IMR-90 (cell line): Measurements from ENCODE around the gene AVPR1A. TPM values are rescaled to one million over a fixed set of nuclear protein-coding genes. Genes with fewer than 3 reads are reported as not detected.

Source experiments
- ATAC-seq: fragments of 200-7000 bp; cut with Tn5 transposase; 2 replicates; pipeline ENCODE4 v1.9.1; 2020; ENCODE audit warnings: low read depth, mild to moderate bottlenecking, moderate library complexity
- BruUV-seq: library from RNA; stranded (reverse); fragments of 400-500 nt; replicated peaks from 2 replicates; lab custom pipeline; 2021; lab: Mats Ljungman, UMichigan
- CTCF ChIA-PET: fragments of 300-600 bp; formaldehyde crosslinking; extraction: SDS; loops from one replicate; lab custom pipeline; 2021; ENCODE audit warnings: antibody characterized with exemption; lab: Yijun Ruan, JAX
- POLR2A ChIA-PET: fragments of 300-600 bp; sonication (Branson Sonifier 250); formaldehyde crosslinking; loops from one replicate; lab custom pipeline; 2022; ENCODE audit warnings: antibody characterized with exemption; ENCODE audit not compliant: unreplicated experiment; lab: Charles Lee
- DNase-seq: peaks from one replicate; pipeline ENCODE4 v3.0.0; 2013
- H2AFZ ChIP-seq: replicated peaks from 2 replicates; pipeline ENCODE3; 2013; ENCODE audit warnings: low read length, mild to moderate bottlenecking; ENCODE audit not compliant: poor library complexity
- H2AK5ac ChIP-seq: 2 replicates; pipeline ENCODE4 v1.6.1; 2013; ENCODE audit warnings: low read depth, low read length, inconsistent platforms
- H2AK9ac ChIP-seq: replicated peaks from 2 replicates; pipeline ENCODE3; 2013; ENCODE audit warnings: mild to moderate bottlenecking, low read depth, low read length, moderate library complexity; ENCODE audit not compliant: poor library complexity
- H2BK120ac ChIP-seq: 2 replicates; pipeline ENCODE4 v1.6.1; 2013; ENCODE audit warnings: low read depth, low read length, inconsistent platforms
- H2BK15ac ChIP-seq: 3 replicates; pipeline ENCODE4 v1.6.1; 2013; ENCODE audit warnings: low read depth, low read length, inconsistent platforms
- H2BK20ac ChIP-seq: 2 replicates; pipeline ENCODE4 v1.6.1; 2013; ENCODE audit warnings: low read depth, mild to moderate bottlenecking, inconsistent platforms, low read length, moderate library complexity
- H2BK5ac ChIP-seq: 2 replicates; pipeline ENCODE4 v1.6.1; 2013; ENCODE audit warnings: mild to moderate bottlenecking, low read depth, low read length, inconsistent platforms; ENCODE audit not compliant: poor library complexity, severe bottlenecking
- H3K14ac ChIP-seq: replicated peaks from 2 replicates; pipeline ENCODE4 v1.6.1; 2013; ENCODE audit warnings: low read depth, low read length, inconsistent platforms
- H3K18ac ChIP-seq: 2 replicates; pipeline ENCODE4 v1.6.1; 2013; ENCODE audit warnings: low read depth, low read length, control low read depth
- H3K23ac ChIP-seq: 2 replicates; pipeline ENCODE4 v1.6.1; 2013; ENCODE audit warnings: low read depth, low read length, inconsistent platforms
- H3K27ac ChIP-seq: 2 replicates; pipeline ENCODE4 v1.5.1; 2013; ENCODE audit warnings: mild to moderate bottlenecking, control low read depth, low read length; ENCODE audit not compliant: insufficient read depth
- H3K27me3 ChIP-seq: 2 replicates; pipeline ENCODE4 v1.6.1; 2013; ENCODE audit warnings: low read length; ENCODE audit not compliant: control insufficient read depth, insufficient read depth
- H3K36me3 ChIP-seq: 2 replicates; pipeline ENCODE4 v1.6.1; 2013; ENCODE audit warnings: low read length, mixed read lengths; ENCODE audit not compliant: control insufficient read depth, insufficient read depth
- H3K4ac ChIP-seq: 2 replicates; pipeline ENCODE4 v1.6.1; 2013; ENCODE audit warnings: low read depth, low read length, inconsistent platforms
- H3K4me1 ChIP-seq: 2 replicates; pipeline ENCODE4 v1.6.1; 2013; ENCODE audit warnings: low read length, mixed read lengths; ENCODE audit not compliant: control insufficient read depth, insufficient read depth
- H3K4me2 ChIP-seq: 2 replicates; pipeline ENCODE4 v1.6.1; 2013; ENCODE audit warnings: low read depth, mild to moderate bottlenecking, control low read depth, low read length, moderate library complexity
- H3K4me3 ChIP-seq: 2 replicates; pipeline ENCODE4 v1.5.1; 2013; ENCODE audit warnings: low read depth, mild to moderate bottlenecking, control low read depth, low read length, moderate library complexity; ENCODE audit not compliant: insufficient read depth
- H3K56ac ChIP-seq: 2 replicates; pipeline ENCODE4 v1.6.1; 2013; ENCODE audit warnings: low read length, inconsistent platforms; ENCODE audit not compliant: insufficient read depth; ENCODE audit errors: extremely low read depth
- H3K79me1 ChIP-seq, 2 experiments: 2 replicates each; pipeline ENCODE4 v1.6.1; 2013; ENCODE audit warnings: low read length in 2 of 2, inconsistent platforms in 1 of 2, low read depth in 1 of 2
- H3K9ac ChIP-seq: 2 replicates; pipeline ENCODE4 v1.6.1; 2013; ENCODE audit warnings: low read depth, low read length, control low read depth
- H3K9me1 ChIP-seq: 2 replicates; pipeline ENCODE4 v1.6.1; 2013; ENCODE audit warnings: low read length, inconsistent platforms; ENCODE audit not compliant: insufficient read depth
- H3K9me3 ChIP-seq: 2 replicates; pipeline ENCODE4 v1.6.1; 2013; ENCODE audit warnings: low read length; ENCODE audit not compliant: control insufficient read depth, insufficient read depth
- H4K20me1 ChIP-seq: 2 replicates; pipeline ENCODE4 v1.6.1; 2013; ENCODE audit warnings: low read length, inconsistent platforms; ENCODE audit not compliant: insufficient read depth
- H4K5ac ChIP-seq: 2 replicates; pipeline ENCODE4 v1.6.1; 2013; ENCODE audit warnings: mild to moderate bottlenecking, low read depth, low read length, control low read depth
- H4K8ac ChIP-seq, 2 experiments: 2 replicates each; pipeline ENCODE4 v1.6.1; 2013; ENCODE audit warnings: low read depth in 2 of 2, low read length in 2 of 2, control low read depth in 1 of 2, inconsistent platforms in 1 of 2
- H4K91ac ChIP-seq: 2 replicates; pipeline ENCODE4 v1.6.1; 2013; ENCODE audit warnings: low read depth, low read length, inconsistent platforms; ENCODE audit not compliant: insufficient read depth
- MAZ ChIP-seq: IDR thresholded peaks from 2 replicates; pipeline ENCODE4 v1.6.1; 2012; ENCODE audit warnings: low read depth, mild to moderate bottlenecking, low read length, improper control_type of control experiment, moderate library complexity, borderline replicate concordance
- WGBS, 2 experiments: methylation state at CpG; one replicate each; pipeline versions ENCODE4 v1.1.5 to v1.1.7; 2013; ENCODE audit warnings: missing lambda C conversion rate in 2 of 2; ENCODE audit not compliant: insufficient read length in 1 of 2; ENCODE audit errors: extremely low coverage in 2 of 2; 5-methylcytosine and 5-hydroxymethylcytosine counted together
- dilution Hi-C: fragments of 300-500 bp; cut with HindIII; formaldehyde crosslinking; loops from one replicate; pipeline ENCODE4 v1.14.3; 2018; ENCODE audit warnings: low sequenced_read_pairs; ENCODE audit not compliant: unreplicated experiment
- in situ Hi-C: fragments of 300-500 bp; cut with MboI; formaldehyde crosslinking; loops from 3 replicates; pipeline ENCODE4 v1.14.3; 2019; ENCODE audit warnings: low sequenced_read_pairs, inconsistent platforms, mixed read lengths
- intact Hi-C: fragments of 100-400 bp; cut with micrococcal nuclease; formaldehyde crosslinking; loops from 2 replicates; pipeline ENCODE4 v1.10.0; 2022
- polyA plus RNA-seq, 3 experiments: library from polyadenylated mRNA; depleted of rRNA; stranded (reverse); fragments of >200 nt; gene quantifications; 2 replicates each; pipeline ENCODE4 v1.2.3, GENCODE V29; 2012; ENCODE audit warnings: low replicate concordance in 1 of 3
- total RNA-seq: library from RNA; depleted of rRNA; stranded (reverse); fragments of >200 nt; gene quantifications from 2 replicates; pipeline ENCODE4 v1.2.3, GENCODE V29; 2012
- TF ChIP-seq, protein P1 (sequence below): fragments of 150-350 bp; IDR thresholded peaks from 2 replicates; pipeline ENCODE4 v1.6.1; 2016; ENCODE audit warnings: low read depth, mild to moderate bottlenecking, low read length, moderate library complexity, borderline replicate concordance

The AVPR1A gene
- total and polyA plus RNA-seq, 2 of the 4 experiments (the other 2 are of a cell fraction), result not detected

DNA sequence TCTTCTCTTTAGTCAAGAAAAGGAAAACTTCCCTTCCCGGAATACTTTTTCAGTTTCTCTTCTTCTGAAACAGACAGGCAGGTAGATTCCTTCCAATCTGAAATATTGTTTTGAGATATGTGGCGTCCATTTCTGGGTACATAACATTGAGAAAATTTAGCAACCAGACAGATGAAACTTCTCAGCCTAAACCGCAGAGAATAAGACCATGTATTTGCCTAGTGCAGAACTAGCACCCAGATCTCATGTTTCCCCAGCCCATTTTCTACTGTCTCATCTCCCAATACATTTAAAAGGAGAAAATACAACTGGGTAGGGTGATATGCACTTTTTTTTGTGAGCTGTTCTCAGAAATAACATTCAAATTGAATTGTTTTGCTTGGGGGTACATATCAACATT, 6.4 kb downstream of the AVPR1A start:
- POLR2A ChIA-PET, result no interaction called here
- H3K4me1 ChIP-seq, result no peaks in the 10 kb centered on the region
- in situ Hi-C loops (no loop called here), intact Hi-C loops (no loop called here), dilution Hi-C loops (no loop called here)
- H4K5ac ChIP-seq, result no peak overlapping the region
- no peak overlapping the region for H3K23ac ChIP-seq
- H3K36me3 ChIP-seq, result no peaks in the 10 kb centered on the region
- no peaks in the 10 kb centered on the region for H3K79me1 ChIP-seq
- H3K4me3 ChIP-seq, result no peak overlapping the region
- CTCF ChIA-PET, result no interaction called here
- no peaks in the 10 kb centered on the region for H3K9me3 ChIP-seq
- H2BK120ac ChIP-seq, result no peak overlapping the region
- H4K8ac ChIP-seq, result no peak overlapping the region
- no peak overlapping the region for H2AK5ac ChIP-seq
- BruUV-seq, result no TSS peak
- H2AFZ ChIP-seq, result no peak overlapping the region
- no peak overlapping the region for H3K4ac ChIP-seq
- TF ChIP-seq, protein P1, sequence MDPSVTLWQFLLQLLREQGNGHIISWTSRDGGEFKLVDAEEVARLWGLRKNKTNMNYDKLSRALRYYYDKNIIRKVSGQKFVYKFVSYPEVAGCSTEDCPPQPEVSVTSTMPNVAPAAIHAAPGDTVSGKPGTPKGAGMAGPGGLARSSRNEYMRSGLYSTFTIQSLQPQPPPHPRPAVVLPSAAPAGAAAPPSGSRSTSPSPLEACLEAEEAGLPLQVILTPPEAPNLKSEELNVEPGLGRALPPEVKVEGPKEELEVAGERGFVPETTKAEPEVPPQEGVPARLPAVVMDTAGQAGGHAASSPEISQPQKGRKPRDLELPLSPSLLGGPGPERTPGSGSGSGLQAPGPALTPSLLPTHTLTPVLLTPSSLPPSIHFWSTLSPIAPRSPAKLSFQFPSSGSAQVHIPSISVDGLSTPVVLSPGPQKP, result no peak
- TF ChIP-seq MAZ, result no peak
- no peak overlapping the region for H4K91ac ChIP-seq
- ATAC-seq (no peak), DNase-seq (no peak)
- no peak overlapping the region for H3K56ac ChIP-seq
- no CpG with 5 or more reads among the region's 3 CpGs for WGBS, 2 experiments
- H2BK5ac ChIP-seq, result no peak overlapping the region
- H2BK20ac ChIP-seq, result no peak overlapping the region
- H2BK15ac ChIP-seq, result no peak overlapping the region
- no peak overlapping the region for H3K14ac ChIP-seq
- H3K27me3 ChIP-seq, result peaks cover 3% of the 10 kb centered on the region; the same call in 1 of the 2 replicates
- H3K4me2 ChIP-seq, result no peak overlapping the region
- no peak overlapping the region for H3K9ac ChIP-seq
- H3K9me1 ChIP-seq, result no peaks in the 10 kb centered on the region
- H3K27ac ChIP-seq, result no peak overlapping the region
- H3K18ac ChIP-seq, result no peak overlapping the region
- no peaks in the 10 kb centered on the region for H4K20me1 ChIP-seq
- no peak overlapping the region for H2AK9ac ChIP-seq
